ENCODE results near the gene RHEB.

RHEB gene

GRCh38 chr7:151472644-151473380, 46.9 kb downstream of the RHEB start:
- no peak for DNase-seq (ENCODE audit: low read depth in 2 of 2)

- DNase-seq (ENCODE audit: low read depth in 2 of 2) = no peak
These were observed 49.0 kb downstream of the RHEB start for GRCh38 chr7:151470711-151471110.

- no peak for DNase-seq (ENCODE audit: low read depth in 2 of 2)
These were observed 50.4 kb downstream of the RHEB start for GRCh38 chr7:151469281-151469680.

- DNase-seq (ENCODE audit: low read depth in 2 of 2) = no peak
These were observed 51.3 kb downstream of the RHEB start for GRCh38 chr7:151468217-151469018.

- DNase-seq (ENCODE audit: low read depth in 2 of 2) = no peak
These were observed 54.5 kb downstream of the RHEB start for GRCh38 chr7:151465169-151465568.

GRCh38 chr7:151462306-151462779, 57.4 kb downstream of the RHEB start:
- no peak for DNase-seq (ENCODE audit: low read depth in 2 of 2)

GRCh38 chr7:151461942-151462230, 57.8 kb downstream of the RHEB start:
- no peak for DNase-seq (ENCODE audit: low read depth in 2 of 2)

- DNase-seq (ENCODE audit: low read depth in 2 of 2) = no peak
These were observed 58.4 kb downstream of the RHEB start for GRCh38 chr7:151461096-151461941.

- DNase-seq (ENCODE audit: low read depth in 2 of 2) = no peak
These were observed 59.2 kb downstream of the RHEB start for GRCh38 chr7:151460474-151460855.

GRCh38 chr7:151459726-151460473, 59.8 kb downstream of the RHEB start:
- no peak for DNase-seq (ENCODE audit: low read depth in 2 of 2)

GRCh38 chr7:151457534-151457933, 62.2 kb downstream of the RHEB start:
- no peak for DNase-seq (ENCODE audit: low read depth in 2 of 2)

GRCh38 chr7:151456782-151457181, 62.9 kb downstream of the RHEB start:
- DNase-seq (ENCODE audit: low read depth in 2 of 2) = no peak

- no peak for DNase-seq (ENCODE audit: low read depth in 2 of 2)
These were observed 63.4 kb downstream of the RHEB start for GRCh38 chr7:151456276-151456675.

GRCh38 chr7:151455690-151456089, 64.0 kb downstream of the RHEB start:
- no peak for DNase-seq (ENCODE audit: low read depth in 2 of 2)

- no peak for DNase-seq (ENCODE audit: low read depth in 2 of 2)
These were observed 64.7 kb downstream of the RHEB start for GRCh38 chr7:151454932-151455530.

- DNase-seq (ENCODE audit: low read depth in 2 of 2) = no peak
These were observed 65.4 kb downstream of the RHEB start for GRCh38 chr7:151454305-151454704.

GRCh38 chr7:151453326-151453791, 66.3 kb downstream of the RHEB start:
- no peak for DNase-seq (ENCODE audit: low read depth in 2 of 2)

GRCh38 chr7:151452680-151453325, 66.9 kb downstream of the RHEB start:
- DNase-seq (ENCODE audit: low read depth in 2 of 2) = no peak

GRCh38 chr7:151451626-151452571, 67.8 kb downstream of the RHEB start:
- DNase-seq (ENCODE audit: low read depth in 2 of 2) = no peak
